Lung (tissue), 12 donors: ENCODE results near the gene FGF1. TPM values are rescaled to one million over a fixed set of nuclear protein-coding genes. Genes with fewer than 3 reads are reported as not detected.
A peak's percentile ranks its signal among the peaks of the same experiment; 100 is the strongest.

ENCODE experiments used
- ATAC-seq: fragments of 200-7000 bp; cut with Tn5 transposase; one replicate; pipeline ENCODE4 v1.9.1; 2020; ENCODE audit warnings: moderate number of reproducible peaks; ENCODE audit not compliant: insufficient read depth, low FRiP score
- DNase-seq, 3 donors: peaks; one replicate each; pipeline ENCODE4 v3.0.0-alpha.2; 2013 to 2017
- H3K27ac ChIP-seq, 2 donors: one replicate each; pipeline ENCODE4 v1.5.1; 2013; ENCODE audit warnings: mild to moderate bottlenecking in 2 of 2, moderate library complexity in 2 of 2, control low read depth in 1 of 2, inconsistent platforms in 1 of 2, low read depth in 1 of 2, low read length in 1 of 2
- H3K27me3 ChIP-seq, 3 donors: one replicate each; pipeline ENCODE4 v1.5.1; 2013; ENCODE audit warnings: low read length in 2 of 3; ENCODE audit not compliant: control insufficient read depth in 3 of 3, insufficient read depth in 3 of 3
- H3K36me3 ChIP-seq, 4 donors: one replicate each; pipeline ENCODE4 v1.5.1; 2013; ENCODE audit warnings: low read length in 4 of 4, mild to moderate bottlenecking in 1 of 4, moderate library complexity in 1 of 4; ENCODE audit not compliant: control insufficient read depth in 4 of 4, insufficient read depth in 4 of 4
- H3K4me1 ChIP-seq, 5 donors: one replicate each; pipeline ENCODE4 v1.5.1; 2013; ENCODE audit warnings: low read length in 5 of 5, mild to moderate bottlenecking in 2 of 5, moderate library complexity in 1 of 5; ENCODE audit not compliant: control insufficient read depth in 5 of 5, insufficient read depth in 5 of 5
- H3K4me3 ChIP-seq: one replicate; pipeline ENCODE4 v1.5.1; 2013; ENCODE audit warnings: mild to moderate bottlenecking, control low read depth, moderate library complexity
- H3K9ac ChIP-seq, 2 donors: one replicate each; pipeline ENCODE4 v1.5.1; 2013; ENCODE audit warnings: low read length in 2 of 2, control low read depth in 1 of 2; ENCODE audit not compliant: insufficient read depth in 1 of 2
- H3K9me3 ChIP-seq, 4 donors: one replicate each; pipeline ENCODE4 v1.5.1; 2013; ENCODE audit warnings: low read length in 3 of 4, mild to moderate bottlenecking in 1 of 4, moderate library complexity in 1 of 4; ENCODE audit not compliant: control insufficient read depth in 4 of 4, insufficient read depth in 3 of 4
- CTCF ChIP-seq: IDR thresholded peaks from 2 replicates; pipeline ENCODE4 v1.5.1; 2012; ENCODE audit warnings: mild to moderate bottlenecking; ENCODE audit errors: control extremely low read depth, extremely low read depth
- WGBS, 2 donors: extraction: QIAGEN DNeasy Blood & Tissue Kit; methylation state at CpG; one replicate each; pipeline ENCODE4 v1.1.7; 2013; 5-methylcytosine and 5-hydroxymethylcytosine counted together
- polyA plus RNA-seq, 2 donors: library from polyadenylated mRNA; stranded (reverse); fragments of 200-250 nt; gene quantifications; one replicate each; pipeline ENCODE4 v1.2.1, GENCODE V29; 2013
- total RNA-seq, 2 donors: library from RNA; depleted of rRNA in 1 of 2; stranded (reverse); fragments of >200 nt in 1 of 2; gene quantifications; one replicate each; pipeline ENCODE4 v1.2.1, GENCODE V29; 2014 to 2021
- donor health status: control.
- donor health status: control.
- donor health status: Bipolar disorder and iron deficiency.
- donor health status: healthy.
- donor health status: DM: yes; HTN: yes; CAD: no.

FGF1 gene
- total and polyA plus RNA-seq, 4 donors, result 0.47 to 1.4 (median 1.0) TPM

- 86 to 92% methylated on average over 7 of the region's 7 CpGs for WGBS, 2 donors
- DNase-seq (no peak), ATAC-seq (no peak)
- Histone ChIP-seq H3K9ac (no peak overlapping the region), H3K4me3 (no peak overlapping the region), H3K4me1 (peaks cover 0 to 19% (median 13%) of the 10 kb centered on the region in 5 donors), H3K9me3 (no peaks in the 10 kb centered on the region), H3K27ac (no peak overlapping the region), H3K27me3 (no peaks in the 10 kb centered on the region), H3K36me3 (no peaks in the 10 kb centered on the region)
- no peak for TF ChIP-seq CTCF
Observed at GRCh38 chr5:142700566-142700965, 14.7 kb upstream of the FGF1 start.

- DNase-seq, result peak; percentile 91 to 93 (median 92)
- Histone ChIP-seq H3K4me1 (peaks cover 0 to 20% (median 13%) of the 10 kb centered on the region in 5 donors), H3K27me3 (no peaks in the 10 kb centered on the region), H3K4me3 (no peak overlapping the region), H3K27ac (peak overlapping the region in 1 of 2 donors; percentile 77), H3K9ac (no peak overlapping the region), H3K36me3 (no peaks in the 10 kb centered on the region), H3K9me3 (no peaks in the 10 kb centered on the region)
- WGBS, 2 donors, result 3 to 17% methylated on average over 3 of the region's 3 CpGs
- peak; percentile 97 for ATAC-seq
- TF ChIP-seq CTCF, result peak; percentile 98
Observed at GRCh38 chr5:142699184-142699720, 13.4 kb upstream of the FGF1 start.

- no peaks in the 10 kb centered on the region for H3K9me3 ChIP-seq
- no peak for ATAC-seq
- H3K27ac ChIP-seq, result peak overlapping the region; percentile 77 to 92
- DNase-seq, result peak in 1 of 3 donors; percentile 45
- H3K4me1 ChIP-seq, result peaks cover 0 to 22% (median 13%) of the 10 kb centered on the region in 5 donors
- no peaks in the 10 kb centered on the region for H3K36me3 ChIP-seq
- 48 to 70% methylated on average over 9 of the region's 9 CpGs for WGBS, 2 donors
- peak overlapping the region in 1 of 2 donors; percentile 6 for H3K9ac ChIP-seq
- H3K4me3 ChIP-seq, result no peak overlapping the region
- no peak for TF ChIP-seq CTCF
- no peaks in the 10 kb centered on the region for H3K27me3 ChIP-seq
Observed at GRCh38 chr5:142698447-142699183, 12.7 kb upstream of the FGF1 start.
